Measurements from ENCODE around the gene GSTM4.
"Not testable (repeated sequence)": the region's sequence is repeated elsewhere in the genome, so short reads cannot be mapped to it uniquely, and the experiment has no call there.

Gene GSTM4

GRCh38 chr1:109667452-109668122 lies 11.7 kb downstream of the GSTM4 start, which contains the start of gene GSTM2:
GSTM2 (plus strand) TSS chr1:109668057; CDS start chr1:109668116, 59 bp downstream.
- DNase-seq (ENCODE audit: low read depth in 2 of 2), result peak; percentile 74 to 79

GRCh38 chr1:109668123-109668775 lies 12.3 kb downstream of the GSTM4 start:
- DNase-seq (ENCODE audit: low read depth in 2 of 2), result no peak

- no peak for DNase-seq (ENCODE audit: low read depth in 2 of 2)
Observed at GRCh38 chr1:109669246-109669948, 13.5 kb downstream of the GSTM4 start.

- DNase-seq (ENCODE audit: low read depth in 2 of 2), result not testable (repeated sequence)
Observed at GRCh38 chr1:109669949-109670302, 14.0 kb downstream of the GSTM4 start.

- no peak for DNase-seq (ENCODE audit: low read depth in 2 of 2)
Observed at GRCh38 chr1:109671067-109671466, 15.2 kb downstream of the GSTM4 start.

- DNase-seq (ENCODE audit: low read depth in 2 of 2), result not testable (repeated sequence)
Observed at GRCh38 chr1:109673861-109674260, 18.0 kb downstream of the GSTM4 start.

GRCh38 chr1:109676683-109677381 lies 20.9 kb downstream of the GSTM4 start:
- DNase-seq (ENCODE audit: low read depth in 2 of 2), result not testable (repeated sequence)

- no peak for DNase-seq (ENCODE audit: low read depth in 2 of 2)
Observed at GRCh38 chr1:109677459-109677858, 21.6 kb downstream of the GSTM4 start.

- not testable (repeated sequence) for DNase-seq (ENCODE audit: low read depth in 2 of 2)
Observed at GRCh38 chr1:109678637-109679036, 22.7 kb downstream of the GSTM4 start.

- DNase-seq (ENCODE audit: low read depth in 2 of 2), result not testable (repeated sequence)
Observed at GRCh38 chr1:109684777-109685176, 28.9 kb downstream of the GSTM4 start.

GRCh38 chr1:109685399-109685798 lies 29.5 kb downstream of the GSTM4 start:
- not testable (repeated sequence) for DNase-seq (ENCODE audit: low read depth in 2 of 2)

GRCh38 chr1:109685890-109686289 lies 30.0 kb downstream of the GSTM4 start:
- DNase-seq (ENCODE audit: low read depth in 2 of 2), result not testable (repeated sequence)

GRCh38 chr1:109687109-109687508 lies 31.2 kb downstream of the GSTM4 start:
- not testable (repeated sequence) for DNase-seq (ENCODE audit: low read depth in 2 of 2)

- DNase-seq (ENCODE audit: low read depth in 2 of 2), result peak in 1 of 2 donors; percentile 80
Observed at GRCh38 chr1:109687641-109688499, 32.0 kb downstream of the GSTM4 start, which contains the start of gene GSTM1. GSTM1 (plus strand) TSS chr1:109687817; CDS start chr1:109687874, 57 bp downstream.

- DNase-seq (ENCODE audit: low read depth in 2 of 2), result no peak
Observed at GRCh38 chr1:109689844-109690405, 34.0 kb downstream of the GSTM4 start.

- DNase-seq (ENCODE audit: low read depth in 2 of 2), result no peak
Observed at GRCh38 chr1:109691759-109692158, 35.9 kb downstream of the GSTM4 start.

- not testable (repeated sequence) for DNase-seq (ENCODE audit: low read depth in 2 of 2)
Observed at GRCh38 chr1:109694400-109694799, 38.5 kb downstream of the GSTM4 start.

- not testable (repeated sequence) for DNase-seq (ENCODE audit: low read depth in 2 of 2)
Observed at GRCh38 chr1:109695138-109695537, 39.2 kb downstream of the GSTM4 start.

- no peak for DNase-seq (ENCODE audit: low read depth in 2 of 2)
Observed at GRCh38 chr1:109697066-109697465, 41.2 kb downstream of the GSTM4 start.

GRCh38 chr1:109697861-109698260 lies 42.0 kb downstream of the GSTM4 start:
- not testable (repeated sequence) for DNase-seq (ENCODE audit: low read depth in 2 of 2)

GRCh38 chr1:109702940-109703339 lies 47.0 kb downstream of the GSTM4 start:
- DNase-seq (ENCODE audit: low read depth in 2 of 2), result not testable (repeated sequence)

All from stimulated activated CD8-positive, alpha-beta memory T cell treated with anti-CD3 and anti-CD28 coated beads, Interleukin-15, amount 100 ng/mL, for 48 hours (primary cell).